Astrocyte (in vitro differentiated cells and primary cell): ENCODE results near the gene AP2B1. TPM values are rescaled to one million over a fixed set of nuclear protein-coding genes. Genes with fewer than 3 reads are reported as not detected.

Experiments used
- DNase-seq: peaks from one replicate; pipeline ENCODE4 v3.0.0-alpha.2; 2010; ENCODE audit warnings: low read depth
- FAIRE-seq: peaks from 2 replicates; lab custom pipeline; 2011; peaks lifted over from hg19 to GRCh38; lab: Jason Lieb, UNC
- H2AFZ ChIP-seq: 2 replicates; pipeline ENCODE4 v1.6.0; 2012; ENCODE audit warnings: low read depth, low read length, inconsistent platforms
- H3K27ac ChIP-seq: 2 replicates; pipeline ENCODE4 v1.5.1; 2011; ENCODE audit warnings: low read depth, low read length, inconsistent platforms
- H3K27me3 ChIP-seq: 2 replicates; pipeline ENCODE4 v1.6.0; 2011; ENCODE audit warnings: low read length, inconsistent platforms; ENCODE audit not compliant: insufficient read depth
- H3K36me3 ChIP-seq: 2 replicates; pipeline ENCODE4 v1.5.1; 2011; ENCODE audit warnings: low read length, inconsistent platforms; ENCODE audit not compliant: insufficient read depth
- H3K4me1 ChIP-seq: 2 replicates; pipeline ENCODE4 v1.5.1; 2011; ENCODE audit warnings: low read length, inconsistent platforms; ENCODE audit not compliant: insufficient read depth
- H3K4me2 ChIP-seq: 2 replicates; pipeline ENCODE4 v1.6.0; 2012; ENCODE audit warnings: low read length, inconsistent platforms
- H3K4me3 ChIP-seq: 2 replicates; pipeline ENCODE4 v1.5.1; 2011; ENCODE audit warnings: low read depth, mild to moderate bottlenecking, low read length, inconsistent platforms; ENCODE audit not compliant: insufficient read depth
- H3K79me2 ChIP-seq: 2 replicates; pipeline ENCODE4 v1.6.0; 2012; ENCODE audit warnings: mild to moderate bottlenecking, low read length, inconsistent platforms; ENCODE audit not compliant: insufficient read depth
- H3K9ac ChIP-seq: 2 replicates; pipeline ENCODE4 v1.6.0; 2012; ENCODE audit warnings: mild to moderate bottlenecking, low read length, inconsistent platforms
- H3K9me3 ChIP-seq: 2 replicates; pipeline ENCODE4 v1.5.1; 2012; ENCODE audit warnings: low read depth, mild to moderate bottlenecking, low read length, inconsistent platforms; ENCODE audit not compliant: insufficient read depth
- H4K20me1 ChIP-seq: 2 replicates; pipeline ENCODE4 v1.6.0; 2012; ENCODE audit warnings: low read length, inconsistent platforms; ENCODE audit not compliant: insufficient read depth
- H3K27ac Mint-ChIP-seq: one replicate; pipeline ENCODE4 v1.8.0; 2021; ENCODE audit warnings: mild to moderate bottlenecking, mixed read lengths; ENCODE audit not compliant: unreplicated experiment
- H3K27me3 Mint-ChIP-seq: one replicate; pipeline ENCODE4 v1.8.0; 2021; ENCODE audit warnings: low read depth, mixed read lengths; ENCODE audit not compliant: unreplicated experiment
- H3K36me3 Mint-ChIP-seq: one replicate; pipeline ENCODE4 v1.8.0; 2021; ENCODE audit warnings: low read depth, mixed read lengths; ENCODE audit not compliant: unreplicated experiment
- H3K4me1 Mint-ChIP-seq: one replicate; pipeline ENCODE4 v1.8.0; 2021; ENCODE audit warnings: low read depth, mixed read lengths; ENCODE audit not compliant: unreplicated experiment
- H3K4me3 Mint-ChIP-seq: one replicate; pipeline ENCODE4 v1.8.0; 2021; ENCODE audit warnings: mild to moderate bottlenecking, moderate library complexity, mixed read lengths; ENCODE audit not compliant: unreplicated experiment
- H3K9me3 Mint-ChIP-seq: one replicate; pipeline ENCODE4 v1.8.0; 2021; ENCODE audit warnings: mild to moderate bottlenecking, mixed read lengths; ENCODE audit not compliant: unreplicated experiment
- CTCF ChIP-seq: IDR thresholded peaks from 2 replicates; pipeline ENCODE4 v1.5.1; 2011; ENCODE audit warnings: low read depth, mild to moderate bottlenecking, inconsistent platforms, low read length, moderate library complexity; ENCODE audit not compliant: insufficient read depth
- EZH2 ChIP-seq: IDR thresholded peaks from 2 replicates; pipeline ENCODE4 v1.6.1; 2012; ENCODE audit warnings: mild to moderate bottlenecking, low read length, inconsistent platforms; ENCODE audit not compliant: insufficient read depth
- total RNA-seq: library from RNA; stranded (reverse); gene quantifications from 2 replicates; pipeline ENCODE4 v1.2.1, GENCODE V29; 2021

The AP2B1 gene
- total RNA-seq, 1 donor from 2014 or later, result 313 TPM

- no peaks in the 10 kb centered on the region for H3K4me1 Mint-ChIP-seq
- no peaks in the 10 kb centered on the region for H3K27me3 Mint-ChIP-seq
- no peaks in the 10 kb centered on the region for H3K9me3 Mint-ChIP-seq
- H3K27ac Mint-ChIP-seq, result no peak overlapping the region
- Histone ChIP-seq H3K9me3 (no peaks in the 10 kb centered on the region), H3K4me2 (no peak overlapping the region), H3K27me3 (no peaks in the 10 kb centered on the region), H2AFZ (no peak overlapping the region), H3K4me3 (no peak overlapping the region), H4K20me1 (peaks cover 30% of the 10 kb centered on the region), H3K27ac (no peak overlapping the region), H3K4me1 (no peaks in the 10 kb centered on the region), H3K9ac (no peak overlapping the region), H3K36me3 (peaks cover 52% of the 10 kb centered on the region), H3K79me2 (peaks cover 7% of the 10 kb centered on the region)
- no peak for FAIRE-seq
- peaks cover 22% of the 10 kb centered on the region for H3K36me3 Mint-ChIP-seq
- no peak overlapping the region for H3K4me3 Mint-ChIP-seq
- no peak for DNase-seq
- TF ChIP-seq CTCF (no peak), EZH2 (no peak)
Measured at GRCh38 chr17:35692512-35693210, 105.5 kb downstream of the AP2B1 start.

DNA sequence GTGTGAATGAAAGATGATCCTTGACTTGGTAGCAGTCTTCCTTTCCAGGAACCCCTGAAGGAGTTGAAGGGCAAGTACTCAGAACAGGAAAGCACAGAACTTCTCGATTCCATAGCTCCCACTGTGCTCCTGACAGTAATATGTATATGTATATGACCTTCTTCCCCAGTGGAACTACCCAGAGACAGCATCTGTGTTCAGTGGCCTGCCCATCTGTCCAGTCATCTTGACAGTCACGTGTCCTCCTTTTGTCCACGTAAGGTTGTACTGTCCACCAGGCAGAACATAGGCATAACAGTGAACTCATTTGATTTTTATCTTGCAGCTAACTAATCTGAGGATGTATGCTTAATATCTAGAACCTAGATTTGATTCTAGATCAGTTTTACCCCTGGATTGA lies 106.5 kb downstream of the AP2B1 start:
- H3K27me3 ChIP-seq, result no peaks in the 10 kb centered on the region
- no peak overlapping the region for H2AFZ ChIP-seq
- no peak for DNase-seq
- Mint-ChIP-seq H3K4me1 (no peaks in the 10 kb centered on the region), H3K4me3 (no peak overlapping the region), H3K27me3 (no peaks in the 10 kb centered on the region), H3K36me3 (peaks cover 16% of the 10 kb centered on the region), H3K27ac (no peak overlapping the region), H3K9me3 (no peaks in the 10 kb centered on the region)
- H3K9ac ChIP-seq, result no peak overlapping the region
- H4K20me1 ChIP-seq, result peaks cover 21% of the 10 kb centered on the region
- no peak overlapping the region for H3K27ac ChIP-seq
- H3K9me3 ChIP-seq, result no peaks in the 10 kb centered on the region
- FAIRE-seq, result no peak
- no peak overlapping the region for H3K4me3 ChIP-seq
- H3K79me2 ChIP-seq, result peaks cover 7% of the 10 kb centered on the region
- H3K4me2 ChIP-seq, result no peak overlapping the region
- H3K4me1 ChIP-seq, result no peaks in the 10 kb centered on the region
- TF ChIP-seq CTCF (no peak), EZH2 (no peak)
- peaks cover 42% of the 10 kb centered on the region for H3K36me3 ChIP-seq

DNA sequence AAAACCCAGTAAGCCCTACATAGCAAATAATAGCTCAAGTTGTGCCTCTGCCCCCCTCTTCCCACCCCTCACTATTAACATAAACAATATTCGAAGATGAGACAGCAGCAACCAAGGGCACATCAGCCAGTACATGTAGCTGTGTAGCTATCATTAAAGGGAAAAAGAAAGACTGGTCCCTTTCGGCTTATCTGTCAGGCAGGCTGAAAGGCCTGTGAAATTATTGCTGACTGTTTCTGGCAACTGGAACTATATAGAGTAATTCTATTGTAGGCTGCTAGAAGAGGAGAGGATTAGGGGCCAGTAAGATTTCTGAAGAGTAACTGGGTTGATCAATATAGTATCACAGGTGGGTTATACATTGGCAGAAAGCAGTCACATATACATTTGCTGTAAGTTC lies 107.8 kb downstream of the AP2B1 start:
- Histone ChIP-seq H3K9me3 (no peaks in the 10 kb centered on the region), H3K4me3 (no peak overlapping the region), H3K27me3 (no peaks in the 10 kb centered on the region), H3K79me2 (peaks cover 7% of the 10 kb centered on the region), H3K36me3 (peaks cover 35% of the 10 kb centered on the region), H3K4me1 (no peaks in the 10 kb centered on the region), H3K9ac (no peak overlapping the region), H3K4me2 (no peak overlapping the region), H4K20me1 (peaks cover 26% of the 10 kb centered on the region), H2AFZ (no peak overlapping the region), H3K27ac (no peak overlapping the region)
- Mint-ChIP-seq H3K9me3 (no peaks in the 10 kb centered on the region), H3K27ac (no peak overlapping the region), H3K4me3 (no peak overlapping the region), H3K27me3 (no peaks in the 10 kb centered on the region), H3K36me3 (peaks cover 14% of the 10 kb centered on the region), H3K4me1 (no peaks in the 10 kb centered on the region)
- no peak for FAIRE-seq
- TF ChIP-seq EZH2, result no peak
- TF ChIP-seq CTCF, result no peak
- no peak for DNase-seq
